Activated T-helper 1 cell treated with Interleukin-2 at 50 U/mL for 16 hours (primary cell): ENCODE measurements around the gene AKR1B1.

Experiments
- DNase-seq: peaks from one replicate; pipeline ENCODE4 v3.0.0-alpha.2; 2020; ENCODE audit warnings: low read depth

AKR1B1 gene

GRCh38 chr7:134469622-134470021, 10.7 kb upstream of the AKR1B1 start:
- no peak for DNase-seq

- DNase-seq, result no peak
Measured at GRCh38 chr7:134468475-134468874, 9.6 kb upstream of the AKR1B1 start.

- DNase-seq, result no peak
Measured at GRCh38 chr7:134468054-134468453, 9.2 kb upstream of the AKR1B1 start.

- no peak for DNase-seq
Measured at GRCh38 chr7:134465491-134465890, 6.6 kb upstream of the AKR1B1 start.

GRCh38 chr7:134464496-134464895, 5.6 kb upstream of the AKR1B1 start:
- DNase-seq, result no peak

- DNase-seq, result no peak
Measured at GRCh38 chr7:134463751-134464150, 4.9 kb upstream of the AKR1B1 start.

GRCh38 chr7:134462337-134462925, 3.5 kb upstream of the AKR1B1 start:
- no peak for DNase-seq

GRCh38 chr7:134461916-134462315, 3.0 kb upstream of the AKR1B1 start:
- DNase-seq, result no peak

GRCh38 chr7:134459981-134460380, 1.1 kb upstream of the AKR1B1 start:
- no peak for DNase-seq

- DNase-seq, result peak; percentile 31
Measured at GRCh38 chr7:134458341-134458805, 527 bp downstream of the AKR1B1 start.

GRCh38 chr7:134457210-134457609, 1.7 kb downstream of the AKR1B1 start:
- no peak for DNase-seq

- no peak for DNase-seq
Measured at GRCh38 chr7:134454277-134454676, 4.6 kb downstream of the AKR1B1 start.

- no peak for DNase-seq
Measured at GRCh38 chr7:134453518-134453917, 5.4 kb downstream of the AKR1B1 start.

- no peak for DNase-seq
Measured at GRCh38 chr7:134452991-134453473, 5.9 kb downstream of the AKR1B1 start.

- DNase-seq, result no peak
Measured at GRCh38 chr7:134452419-134452838, 6.5 kb downstream of the AKR1B1 start.

- DNase-seq, result no peak
Measured at GRCh38 chr7:134451656-134452055, 7.2 kb downstream of the AKR1B1 start.

- no peak for DNase-seq
Measured at GRCh38 chr7:134450294-134451000, 8.5 kb downstream of the AKR1B1 start.

GRCh38 chr7:134449680-134450079, 9.2 kb downstream of the AKR1B1 start:
- DNase-seq, result no peak

GRCh38 chr7:134448356-134449229, 10.3 kb downstream of the AKR1B1 start:
- no peak for DNase-seq

- DNase-seq, result no peak
Measured at GRCh38 chr7:134447383-134447782, 11.5 kb downstream of the AKR1B1 start.

GRCh38 chr7:134446923-134447322, 12.0 kb downstream of the AKR1B1 start:
- DNase-seq, result no peak

GRCh38 chr7:134446446-134446845, 12.5 kb downstream of the AKR1B1 start:
- DNase-seq, result no peak

GRCh38 chr7:134444961-134445315, 14.0 kb downstream of the AKR1B1 start:
- no peak for DNase-seq
